ENCODE data around the gene HIVEP3.

HIVEP3 gene

GRCh38 chr1:41868241-41868998 lies 50.3 kb downstream of the HIVEP3 start:
- FAIRE-seq = no peak

DNA sequence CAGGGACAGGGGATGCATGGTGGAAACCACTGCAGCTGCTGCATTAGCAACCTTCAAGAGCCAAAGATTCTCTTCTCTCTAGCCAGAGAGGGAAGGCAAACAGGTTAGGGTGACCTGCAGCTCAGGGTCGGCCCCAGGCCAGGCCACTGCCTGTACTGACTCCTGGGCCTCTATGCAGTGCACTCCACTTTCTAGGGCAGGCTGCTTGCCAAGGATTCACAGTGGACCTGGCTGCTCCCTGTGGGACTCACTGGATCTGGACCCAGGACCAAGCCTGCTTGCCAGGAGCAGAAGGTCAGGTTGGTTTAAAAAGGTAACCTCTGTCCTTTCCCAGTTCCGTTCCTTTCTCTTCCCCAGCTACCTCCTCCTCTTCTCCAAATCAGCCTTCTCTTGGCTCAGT lies 52.4 kb downstream of the HIVEP3 start:
- no peak for FAIRE-seq

DNA sequence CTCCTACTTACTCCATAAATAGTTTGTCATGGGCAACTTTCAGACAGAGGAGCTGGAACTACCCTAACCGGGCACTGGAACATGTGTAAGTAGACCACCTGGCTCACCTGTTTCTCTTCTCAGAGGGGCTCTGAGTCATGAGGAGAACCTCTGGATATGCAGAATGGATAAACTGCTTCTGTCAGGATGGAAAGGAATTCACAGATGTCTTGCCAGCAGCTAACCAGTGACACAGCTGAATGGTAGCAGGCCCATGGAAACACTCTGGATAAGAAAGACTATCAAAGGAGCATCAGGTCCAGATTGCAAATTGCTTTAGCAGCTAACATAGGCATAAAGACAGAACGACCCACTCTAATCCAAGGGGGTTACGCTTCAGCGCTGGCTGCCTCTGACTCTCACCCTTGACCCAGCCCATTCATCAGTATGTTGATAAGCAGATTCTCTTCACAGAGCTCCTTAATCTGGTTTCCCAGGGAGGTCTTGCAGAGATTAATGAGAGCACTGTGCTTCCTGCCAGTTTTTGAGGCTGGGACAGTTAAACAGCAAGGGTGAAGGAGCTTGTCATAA lies 54.2 kb downstream of the HIVEP3 start:
- FAIRE-seq = no peak

GRCh38 chr1:41863718-41864117 lies 55.0 kb downstream of the HIVEP3 start:
- no peak for FAIRE-seq

DNA sequence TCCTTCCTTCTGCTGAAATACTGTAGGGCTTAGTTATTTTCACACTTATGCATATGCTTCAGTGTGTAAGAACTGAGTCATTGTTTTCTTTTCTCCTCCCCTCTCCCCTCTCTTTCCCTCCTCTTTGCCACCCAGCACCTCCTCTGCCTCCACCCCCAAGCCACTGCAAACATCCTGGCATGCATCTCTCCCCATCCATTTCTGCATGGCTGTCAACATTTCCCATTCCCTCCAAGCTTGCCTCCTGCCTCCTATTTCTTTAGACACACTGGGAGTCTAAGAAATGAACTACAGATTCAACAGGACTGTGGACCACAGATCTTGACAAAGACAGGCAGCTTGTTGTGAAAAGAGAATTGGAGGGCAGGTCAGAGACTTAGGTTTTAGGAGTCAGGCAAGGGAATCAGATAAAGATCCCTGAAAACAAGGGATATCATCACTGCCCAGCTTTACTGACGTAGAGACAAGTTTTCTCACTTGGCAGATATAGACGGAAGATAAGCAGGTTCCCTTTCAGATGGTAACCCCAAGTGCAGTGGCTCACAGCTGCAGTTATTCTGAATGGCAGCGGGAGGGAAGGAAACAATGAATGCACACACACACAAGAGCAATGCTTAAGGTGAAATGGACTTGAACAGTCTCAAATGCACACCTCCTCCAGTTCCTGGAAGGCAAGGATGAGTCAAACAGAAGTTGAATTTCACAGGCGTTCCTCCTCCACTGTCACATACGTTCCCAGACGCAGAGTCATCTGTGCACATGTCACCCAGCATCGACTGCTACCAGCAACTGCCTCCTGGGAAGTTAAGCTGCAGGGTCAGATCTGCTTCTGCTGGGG lies 56.1 kb downstream of the HIVEP3 start:
- no peak for FAIRE-seq

GRCh38 chr1:41861535-41862383 lies 57.0 kb downstream of the HIVEP3 start:
- FAIRE-seq = no peak

GRCh38 chr1:41860771-41861170 lies 58.0 kb downstream of the HIVEP3 start:
- FAIRE-seq = no peak

DNA sequence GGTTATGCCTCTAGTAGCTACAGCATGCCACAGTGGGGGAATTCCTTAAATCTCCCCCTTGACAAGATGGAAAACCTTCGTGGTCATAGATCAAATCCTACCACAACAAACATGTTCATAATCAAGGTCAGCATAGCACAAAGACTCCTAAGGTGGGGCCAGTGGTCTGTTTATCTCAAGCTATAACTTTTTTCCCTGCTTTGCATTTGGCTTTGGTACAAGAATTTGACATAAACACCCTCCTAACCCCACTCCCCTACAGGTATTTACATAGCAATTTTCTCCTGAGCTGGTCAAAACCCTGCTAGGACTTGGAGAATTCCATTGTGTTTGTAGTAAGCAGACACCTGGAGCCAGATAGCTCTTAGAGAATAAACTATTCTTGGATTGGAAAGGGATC lies 58.5 kb downstream of the HIVEP3 start:
- FAIRE-seq = no peak

DNA sequence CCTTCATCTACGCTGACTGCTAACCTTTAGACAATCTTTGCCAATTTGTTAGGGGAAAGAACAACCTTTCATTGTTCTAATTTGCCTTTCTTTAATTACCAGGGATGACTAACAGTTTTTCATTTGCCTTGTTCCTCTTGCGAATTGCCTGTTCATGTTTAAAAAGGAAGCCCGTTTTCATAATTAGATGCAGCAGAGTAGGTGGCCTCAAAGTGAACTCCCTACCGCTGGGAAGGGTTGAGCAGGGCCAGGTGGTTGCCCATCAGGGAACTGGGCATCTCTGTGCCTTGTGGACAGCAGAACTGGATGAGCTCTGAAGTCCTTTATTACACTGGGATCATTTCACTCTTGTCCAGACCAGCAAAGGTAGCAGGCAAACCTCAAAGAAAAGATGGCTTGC lies 59.0 kb downstream of the HIVEP3 start:
- FAIRE-seq = no peak

DNA sequence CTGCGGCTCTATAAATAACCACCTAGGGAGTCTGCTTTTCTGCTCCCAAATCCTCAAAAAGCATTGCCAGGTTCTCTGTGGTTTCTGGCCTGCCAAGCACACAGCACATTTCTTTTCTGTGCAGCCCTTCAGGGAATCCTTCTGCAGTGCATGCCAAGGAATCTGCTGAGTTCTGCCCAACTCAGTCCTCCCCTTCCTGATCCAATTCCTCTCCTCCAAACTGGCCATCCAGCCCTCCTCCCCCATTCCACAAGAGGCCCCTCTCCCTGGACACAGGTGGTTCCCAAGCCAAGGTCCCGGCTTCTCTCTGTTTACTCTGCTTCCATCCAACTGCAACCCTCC lies 61.8 kb downstream of the HIVEP3 start:
- no peak for FAIRE-seq

DNA sequence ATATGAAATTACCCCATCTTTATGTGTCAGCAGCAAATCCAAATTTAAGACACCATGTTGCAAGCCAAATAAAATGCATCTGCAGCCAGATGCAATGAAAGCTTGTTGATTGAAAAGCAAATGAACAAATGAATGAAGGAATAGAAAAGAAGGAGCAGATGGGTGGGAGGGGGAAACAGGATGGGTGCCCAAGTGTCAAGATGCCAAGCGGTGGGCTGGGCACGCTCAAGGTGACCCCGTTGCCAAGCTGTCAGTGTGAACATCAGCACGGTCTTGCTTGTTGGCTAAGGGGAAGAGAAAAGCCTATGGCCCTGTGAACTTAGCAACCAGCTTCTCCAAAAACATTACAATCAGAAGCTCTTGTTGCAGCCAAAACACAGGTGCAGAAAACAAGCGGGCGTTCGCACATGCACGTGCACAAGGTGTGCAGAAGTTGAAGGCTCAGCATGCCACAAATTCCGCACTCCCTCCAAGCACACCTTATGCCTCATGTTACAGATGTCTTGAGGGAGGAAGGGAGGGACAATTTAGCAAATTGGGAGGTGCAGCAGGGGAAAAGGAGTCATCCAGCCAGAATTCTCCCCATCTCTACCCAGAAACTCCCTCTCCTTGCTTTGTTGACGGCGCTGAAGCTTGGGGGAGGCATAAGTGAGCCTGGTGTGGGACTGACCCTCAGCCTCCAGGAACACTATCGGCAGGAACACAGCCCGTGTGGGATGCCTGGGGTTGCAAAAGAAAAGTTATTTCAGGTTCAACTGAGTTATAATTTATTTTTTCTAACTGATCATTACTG lies 62.4 kb downstream of the HIVEP3 start:
- FAIRE-seq = no peak

- no peak for FAIRE-seq
These were observed 63.0 kb downstream of the HIVEP3 start for GRCh38 chr1:41855713-41856112.

DNA sequence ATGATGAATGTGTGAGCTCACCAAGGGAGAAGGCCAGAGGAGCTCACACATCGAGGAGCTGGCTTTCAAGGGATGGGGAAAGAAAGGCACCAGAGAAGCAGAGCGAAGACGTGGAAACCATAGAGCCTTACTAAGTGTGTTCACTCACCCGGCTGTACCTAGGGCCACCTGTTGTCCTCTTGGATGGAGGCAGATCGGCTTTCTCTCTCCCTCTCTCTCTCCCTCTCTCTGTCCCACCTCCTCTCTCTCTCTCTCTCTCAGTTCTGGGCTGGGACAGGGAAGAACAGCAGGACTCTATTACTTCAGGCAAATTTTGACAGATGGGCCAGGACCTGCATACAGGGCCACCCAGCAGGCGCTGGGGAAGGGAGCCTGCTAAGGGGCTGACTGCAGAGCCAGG lies 64.8 kb downstream of the HIVEP3 start:
- no peak for FAIRE-seq

DNA sequence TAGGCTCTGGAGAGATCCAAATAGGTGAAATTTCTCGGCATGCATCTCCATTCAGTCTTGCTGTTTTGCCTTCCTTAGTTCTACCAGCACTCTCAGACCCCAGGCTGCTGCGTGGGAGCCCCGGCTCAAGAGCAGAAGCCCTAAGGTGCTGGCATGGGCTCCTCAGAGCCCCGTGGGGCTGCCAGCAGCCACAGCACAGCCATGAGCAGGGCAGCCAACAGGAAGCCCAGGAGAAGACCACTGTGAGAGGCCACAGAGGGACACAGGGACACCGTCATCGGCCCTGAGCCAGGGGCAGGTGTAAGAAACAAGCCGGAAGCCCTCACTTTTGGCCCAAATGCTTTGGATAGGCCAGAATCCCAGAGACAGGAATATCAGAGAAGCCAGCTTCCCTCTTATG lies 66.6 kb downstream of the HIVEP3 start:
- FAIRE-seq = no peak

DNA sequence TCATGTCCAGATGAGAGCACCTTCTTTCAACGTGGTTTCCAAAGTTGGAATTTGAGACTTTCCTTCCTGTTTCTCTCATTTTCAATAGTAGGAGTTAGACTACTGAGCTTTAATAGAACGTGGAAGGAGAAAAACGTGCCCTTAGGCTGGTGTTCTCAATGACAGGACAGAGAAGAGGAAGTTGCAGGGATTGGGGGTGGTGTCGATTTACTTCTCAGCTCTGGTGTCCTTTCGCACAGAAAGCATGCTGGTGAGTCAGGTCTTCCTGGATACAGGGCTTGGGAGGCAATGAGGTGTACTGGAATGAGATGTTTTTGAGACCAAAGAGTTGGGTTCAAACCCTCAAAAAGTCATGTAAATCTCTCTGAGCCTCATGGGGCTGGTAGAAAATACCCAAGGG lies 67.1 kb downstream of the HIVEP3 start:
- FAIRE-seq = no peak

- FAIRE-seq = no peak
These were observed 68.7 kb downstream of the HIVEP3 start for GRCh38 chr1:41850029-41850428.

- no peak for FAIRE-seq
These were observed 69.4 kb downstream of the HIVEP3 start for GRCh38 chr1:41849211-41849759.

DNA sequence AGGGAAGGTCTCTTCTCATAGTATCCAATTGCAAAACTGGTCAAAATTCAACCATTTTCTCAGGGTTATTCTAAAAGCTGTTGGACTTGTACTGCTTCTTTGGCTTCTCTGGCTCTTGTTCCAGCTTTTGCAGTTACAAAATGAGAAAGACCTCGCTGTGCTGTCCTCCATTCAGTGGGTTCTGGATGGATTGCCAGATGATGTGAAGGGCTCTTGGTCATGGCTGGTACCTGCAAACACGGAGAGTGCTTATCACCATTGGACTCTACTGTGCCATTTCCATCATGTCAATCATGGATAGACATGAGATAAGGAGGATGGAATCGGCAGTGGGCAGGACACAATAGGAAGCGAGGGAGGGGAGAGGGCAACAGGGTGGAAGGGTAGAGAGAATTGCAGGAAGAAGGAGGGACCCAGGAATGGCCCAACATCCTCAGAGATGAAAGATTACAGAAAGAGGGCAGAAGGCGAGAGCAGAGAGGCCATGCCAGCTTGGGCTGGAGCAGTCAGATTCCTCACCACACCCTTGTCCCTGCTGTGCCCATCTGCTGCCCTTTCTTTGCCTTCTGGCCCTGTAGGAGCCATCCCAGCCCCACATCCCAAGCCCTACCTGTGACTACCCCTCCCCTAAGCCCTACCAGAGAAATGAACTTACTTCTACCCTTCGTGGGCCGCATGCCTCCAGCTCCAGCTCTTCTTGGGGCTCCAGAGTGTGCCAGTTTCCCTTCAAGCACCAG lies 70.3 kb downstream of the HIVEP3 start:
- no peak for FAIRE-seq

DNA sequence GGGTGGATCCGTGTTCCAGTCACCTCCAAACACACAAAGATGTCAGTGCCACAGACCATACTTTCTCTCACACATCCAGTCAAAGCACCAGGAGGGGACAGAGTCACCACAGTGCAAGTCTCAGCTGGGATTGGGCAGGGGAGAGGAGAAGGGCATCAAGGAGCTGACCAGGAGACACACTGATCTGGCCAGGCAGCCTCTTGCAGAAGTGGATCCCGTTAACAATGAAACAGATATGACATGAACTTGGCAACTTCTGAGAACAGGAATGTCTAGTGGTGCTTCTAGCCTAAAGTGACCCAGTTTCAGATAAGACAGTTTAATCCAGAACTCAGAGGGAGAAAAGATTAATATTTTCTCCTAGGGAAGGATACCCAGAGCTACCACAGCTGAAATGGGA lies 71.0 kb downstream of the HIVEP3 start:
- FAIRE-seq = no peak

- no peak for FAIRE-seq
These were observed 71.9 kb downstream of the HIVEP3 start for GRCh38 chr1:41846625-41847405.

All from A204.1 (cell line).